ENCODE results near the gene BICC1. TPM values are rescaled to one million over a fixed set of nuclear protein-coding genes. Genes with fewer than 3 reads are reported as not detected.

BICC1 gene
- total RNA-seq, 1 experiment from 2014 or later: 0.67 TPM

- DNase-seq (ENCODE audit: low read depth, low spot score) (no peak), ATAC-seq (no peak)
- TF ChIP-seq POLR2AphosphoS5 (IDR thresholded peaks at IDR 0.05; ENCODE audit: low read depth, low read length) (no peak), CTCF (IDR thresholded peaks at IDR 0.05) (no peak), REST (IDR thresholded peaks at IDR 0.05; ENCODE audit: insufficient read depth in 1 of 2, low read depth in 2 of 2, low read length in 1 of 2) (no peak), SIN3A (IDR thresholded peaks at IDR 0.05; ENCODE audit: borderline replicate concordance, insufficient read depth, low read depth, low read length) (no peak), TCF7L2 (IDR thresholded peaks at IDR 0.05; ENCODE audit: low read depth, low read length) (no peak)
- POLR2A ChIA-PET: no interaction called here
- H3K4me1 ChIP-seq (ENCODE audit: control insufficient read depth, insufficient read depth, low read length): no peaks in the 10 kb centered on the region
- intact Hi-C loops (cut with micrococcal nuclease; ENCODE audit: unreplicated experiment): no loop called here
- no peak overlapping the region for H3K27ac ChIP-seq (ENCODE audit: low read length)
- no peaks in the 10 kb centered on the region for H3K36me3 ChIP-seq (ENCODE audit: control insufficient read depth, insufficient read depth, low read length)
- 0 out of 2 replicates have a peak, but pooled peaks cover 10% of the 10 kb centered on the region for H3K9me3 ChIP-seq (ENCODE audit: control insufficient read depth, insufficient read depth, low read depth, low read length)
- no peaks in the 10 kb centered on the region for H3K27me3 ChIP-seq (ENCODE audit: control insufficient read depth, insufficient read depth, low read length)
- no TSS peak for BruUV-seq (replicated peaks)
- CTCF ChIA-PET: no interaction called here
- H3K4me3 ChIP-seq (ENCODE audit: low read depth in 2 of 2, low read length in 2 of 2): no peak overlapping the region
- in situ Hi-C loops (cut with HindIII; ENCODE audit: low pct_unique_long_range_greater_than_20kb, low sequenced_read_pairs): no loop called here
Observed at GRCh38 chr10:58695022-58695421, 182.3 kb downstream of the BICC1 start.

- no peak for TF ChIP-seq CTCF (IDR thresholded peaks at IDR 0.05)
- no peak for TF ChIP-seq REST (IDR thresholded peaks at IDR 0.05; ENCODE audit: insufficient read depth in 1 of 2, low read depth in 2 of 2, low read length in 1 of 2)
- no peak for TF ChIP-seq SIN3A (IDR thresholded peaks at IDR 0.05; ENCODE audit: borderline replicate concordance, insufficient read depth, low read depth, low read length)
- TF ChIP-seq POLR2AphosphoS5 (IDR thresholded peaks at IDR 0.05; ENCODE audit: low read depth, low read length): no peak
- no peak for TF ChIP-seq TCF7L2 (IDR thresholded peaks at IDR 0.05; ENCODE audit: low read depth, low read length)
- BruUV-seq (replicated peaks): no TSS peak
- intact Hi-C loops (cut with micrococcal nuclease; ENCODE audit: unreplicated experiment): no loop called here
- DNase-seq (ENCODE audit: low read depth, low spot score): no peak
- in situ Hi-C loops (cut with HindIII; ENCODE audit: low pct_unique_long_range_greater_than_20kb, low sequenced_read_pairs): no loop called here
- CTCF ChIA-PET: no interaction called here
- Histone ChIP-seq H3K27ac (ENCODE audit: low read length) (no peak overlapping the region), H3K27me3 (ENCODE audit: control insufficient read depth, insufficient read depth, low read length) (no peaks in the 10 kb centered on the region), H3K9me3 (ENCODE audit: control insufficient read depth, insufficient read depth, low read depth, low read length) (0 out of 2 replicates have a peak, but pooled peaks cover 10% of the 10 kb centered on the region), H3K4me1 (ENCODE audit: control insufficient read depth, insufficient read depth, low read length) (no peaks in the 10 kb centered on the region), H3K4me3 (ENCODE audit: low read depth in 2 of 2, low read length in 2 of 2) (no peak overlapping the region), H3K36me3 (ENCODE audit: control insufficient read depth, insufficient read depth, low read length) (no peaks in the 10 kb centered on the region)
- ATAC-seq: no peak
- POLR2A ChIA-PET: no interaction called here
Observed at GRCh38 chr10:58696736-58697135, 184.1 kb downstream of the BICC1 start.
